ENCODE data around the gene CIZ1. TPM values are rescaled to one million over a fixed set of nuclear protein-coding genes. Genes with fewer than 3 reads are reported as not detected.

The CIZ1 gene
- total RNA-seq, 1 donor from 2014 or later, result 128 TPM

DNA sequence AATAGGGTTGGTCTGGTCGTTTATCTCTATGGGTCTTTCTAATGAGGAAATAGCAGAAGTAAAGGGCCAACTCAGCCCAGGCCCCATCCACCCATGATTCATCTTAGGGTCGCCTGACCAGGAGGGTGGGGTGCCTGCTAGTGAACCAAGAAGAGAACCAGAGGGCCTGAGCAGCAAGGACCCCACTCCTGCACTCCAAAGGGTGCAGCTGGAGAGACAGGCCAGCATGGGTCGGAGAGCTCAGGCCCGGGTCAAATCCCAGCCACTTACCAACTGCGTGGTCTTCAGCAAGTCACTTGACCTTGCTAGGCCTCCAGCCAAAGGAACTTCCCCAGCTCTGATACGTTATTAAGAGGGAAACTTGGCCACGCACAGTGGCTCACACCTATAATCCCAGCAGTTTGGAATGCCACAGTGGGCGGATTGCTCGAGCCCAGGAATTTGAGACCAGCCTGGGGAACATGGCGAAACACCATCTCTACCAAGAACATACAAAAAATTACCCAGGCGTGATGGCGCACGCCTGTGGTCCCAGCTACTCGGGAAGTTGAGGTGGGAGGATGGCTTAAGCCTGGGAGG lies 27.0 kb downstream of the CIZ1 start:
- intact Hi-C loops (cut with micrococcal nuclease), result no loop called here

DNA sequence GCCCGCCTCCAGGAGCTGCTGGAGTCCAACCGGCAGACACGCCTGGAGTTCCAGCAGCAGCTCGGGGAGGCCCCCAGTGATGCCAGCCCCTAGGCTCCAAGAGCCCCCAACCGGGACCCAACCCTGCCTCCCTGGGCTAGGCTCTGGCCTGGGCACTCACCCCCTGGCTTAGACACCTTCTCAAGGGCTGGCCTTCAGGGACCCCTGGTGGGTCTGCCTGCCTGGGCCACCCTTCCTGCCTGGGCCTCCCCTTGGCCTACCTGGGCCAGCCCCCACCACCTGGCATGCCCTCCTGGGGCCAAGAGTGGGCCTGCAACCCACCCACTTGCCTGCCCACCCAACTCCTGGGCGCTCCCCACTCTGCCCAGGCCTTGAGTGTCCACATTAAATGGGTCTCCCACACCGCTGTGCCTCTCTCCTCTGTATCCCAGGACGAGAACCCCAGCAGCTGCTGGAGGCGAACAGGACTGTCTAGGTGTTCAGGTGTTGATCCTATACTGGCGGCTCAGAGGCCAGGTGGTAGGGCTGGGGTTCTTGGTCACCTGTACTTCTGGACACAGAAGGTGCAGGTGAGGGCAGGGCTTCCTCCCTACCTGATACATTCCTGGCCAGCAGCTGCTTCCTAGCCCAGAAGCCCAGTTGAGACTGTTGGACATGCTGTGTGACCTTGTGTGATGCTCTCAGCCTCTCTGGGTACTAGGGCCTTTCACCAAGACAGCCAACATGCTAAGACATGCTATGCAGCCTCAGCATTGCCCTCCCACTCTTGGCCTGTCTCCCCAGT lies 27.7 kb downstream of the CIZ1 start:
- intact Hi-C loops (cut with micrococcal nuclease), result no loop called here

- intact Hi-C loops (cut with micrococcal nuclease), result no loop called here
These were observed 28.3 kb downstream of the CIZ1 start for GRCh38 chr9:128163027-128163515.

GRCh38 chr9:128162215-128163026 lies 29.0 kb downstream of the CIZ1 start:
- intact Hi-C loops (cut with micrococcal nuclease), result no loop called here

DNA sequence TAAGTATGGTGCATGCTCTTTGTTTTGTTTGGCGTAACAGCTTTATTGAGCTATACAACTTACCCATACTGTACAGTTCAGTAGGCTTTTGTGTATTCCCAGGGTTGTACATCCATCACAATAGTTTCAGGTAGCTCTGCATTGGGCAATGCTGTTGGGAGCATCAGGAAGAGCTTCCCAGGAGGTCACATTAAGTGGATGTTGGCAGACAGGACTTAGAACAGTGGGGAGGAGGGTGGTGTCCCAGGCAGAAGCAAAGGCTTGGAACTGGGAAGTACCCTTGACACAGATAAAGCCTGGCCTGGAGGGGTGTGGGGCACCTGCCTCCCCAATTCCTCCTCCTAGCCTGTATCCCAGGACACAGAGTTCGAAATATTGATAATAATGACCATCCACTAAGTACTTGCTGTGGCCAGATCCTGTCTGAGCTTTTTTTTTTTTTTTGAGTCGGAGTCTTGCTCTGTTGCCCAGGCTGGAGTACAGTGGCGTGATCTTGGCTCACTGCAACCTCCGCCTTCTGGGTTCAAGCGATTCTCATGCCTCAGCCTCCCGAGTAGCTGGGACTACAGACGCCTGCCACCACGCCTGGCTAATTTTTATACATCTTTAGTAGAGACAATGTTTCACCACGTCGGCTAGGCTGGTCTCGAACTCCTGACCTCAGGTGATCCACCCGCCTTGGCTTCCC lies 30.0 kb downstream of the CIZ1 start:
- intact Hi-C loops (cut with micrococcal nuclease), result no loop called here

DNA sequence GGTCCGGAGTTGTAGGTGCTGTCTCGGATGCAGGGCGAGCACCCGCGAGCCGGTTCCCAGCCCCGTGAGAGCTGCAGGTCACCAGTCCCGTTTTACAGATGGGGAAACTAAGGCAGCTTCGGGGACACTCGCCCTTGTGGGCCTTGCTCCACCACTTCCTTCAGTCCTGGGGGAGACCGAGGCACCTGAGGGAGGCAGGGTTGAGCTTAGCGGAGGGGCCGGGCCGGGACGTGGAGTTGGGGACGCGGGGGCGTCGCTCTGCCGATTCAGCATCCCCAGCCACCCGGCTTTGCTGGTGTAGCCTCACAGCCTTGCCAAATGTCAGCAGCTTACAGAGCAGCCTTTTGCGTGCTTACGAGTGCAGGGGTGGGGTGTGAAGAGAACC lies 30.8 kb downstream of the CIZ1 start:
- intact Hi-C loops (cut with micrococcal nuclease), result loop anchor here (1.0 kb wide), 4 partner anchors 32 to 162 kb away; partner anchors contain the start of genes COQ4, NAIF1 and TRUB2

- intact Hi-C loops (cut with micrococcal nuclease), result loop anchor here (1.0 kb wide), 5 partner anchors 32 to 162 kb away; partner anchors contain the start of genes COQ4, GOLGA2, NAIF1 and SWI5
These were observed 31.4 kb downstream of the CIZ1 start, which contains the start of gene BBLN for GRCh38 chr9:128159784-128160602. BBLN (plus strand) TSS chr9:128160265; CDS start chr9:128160408, 143 bp downstream.

DNA sequence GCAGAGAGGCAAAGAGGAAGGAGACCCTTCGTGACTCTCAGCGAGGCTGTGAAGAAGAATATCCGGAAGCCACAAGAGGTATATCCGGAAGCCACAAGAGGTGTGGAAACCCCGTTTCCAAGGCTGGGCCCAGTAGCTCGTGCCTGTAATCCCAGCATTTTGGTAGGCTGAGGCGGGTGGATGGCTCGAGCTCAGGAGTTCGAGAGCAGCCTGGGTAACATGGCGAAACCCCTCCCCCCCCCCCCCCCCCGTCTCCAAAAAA lies 31.9 kb downstream of the CIZ1 start:
- intact Hi-C loops (cut with micrococcal nuclease), result loop anchor here (1.0 kb wide), 1 partner anchor 117 kb away; the partner anchor contains the start of genes GOLGA2 and SWI5

DNA sequence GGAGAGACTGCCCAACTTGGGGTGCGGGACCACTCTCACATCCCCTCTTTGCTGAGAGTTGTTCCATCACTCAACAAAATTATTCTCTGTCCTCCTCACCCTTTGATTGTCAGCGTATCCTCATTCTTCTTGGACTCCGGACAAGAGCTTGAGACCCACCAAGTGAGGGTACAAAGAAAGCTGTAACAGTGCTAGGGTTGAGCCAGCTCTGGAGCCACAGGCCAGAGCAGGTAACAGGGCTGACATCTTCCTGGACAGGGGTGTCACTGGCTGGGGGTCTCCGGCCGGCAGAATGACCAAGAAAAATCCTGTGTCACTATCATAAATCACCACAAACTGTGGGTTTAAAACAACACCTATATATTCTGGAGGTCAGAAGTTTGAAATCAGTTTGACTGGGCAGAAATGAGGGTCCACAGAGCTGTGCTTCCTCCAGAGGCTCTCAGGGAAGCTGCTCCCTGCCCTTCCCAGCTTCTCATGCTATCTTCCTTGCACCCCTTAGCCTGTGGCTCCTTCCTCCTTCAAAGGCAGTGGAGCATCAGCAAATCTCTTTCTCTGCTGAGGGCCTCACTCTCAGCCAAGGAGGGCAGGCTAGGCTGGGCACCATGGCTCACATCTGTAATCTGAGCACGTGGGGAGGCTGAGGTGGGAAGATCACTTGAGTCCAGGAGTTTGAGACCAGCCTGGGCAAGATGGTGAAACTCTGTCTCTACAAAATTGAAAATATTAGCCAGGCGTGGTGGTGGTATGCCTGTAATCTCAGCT lies 35.5 kb downstream of the CIZ1 start:
- intact Hi-C loops (cut with micrococcal nuclease), result no loop called here

DNA sequence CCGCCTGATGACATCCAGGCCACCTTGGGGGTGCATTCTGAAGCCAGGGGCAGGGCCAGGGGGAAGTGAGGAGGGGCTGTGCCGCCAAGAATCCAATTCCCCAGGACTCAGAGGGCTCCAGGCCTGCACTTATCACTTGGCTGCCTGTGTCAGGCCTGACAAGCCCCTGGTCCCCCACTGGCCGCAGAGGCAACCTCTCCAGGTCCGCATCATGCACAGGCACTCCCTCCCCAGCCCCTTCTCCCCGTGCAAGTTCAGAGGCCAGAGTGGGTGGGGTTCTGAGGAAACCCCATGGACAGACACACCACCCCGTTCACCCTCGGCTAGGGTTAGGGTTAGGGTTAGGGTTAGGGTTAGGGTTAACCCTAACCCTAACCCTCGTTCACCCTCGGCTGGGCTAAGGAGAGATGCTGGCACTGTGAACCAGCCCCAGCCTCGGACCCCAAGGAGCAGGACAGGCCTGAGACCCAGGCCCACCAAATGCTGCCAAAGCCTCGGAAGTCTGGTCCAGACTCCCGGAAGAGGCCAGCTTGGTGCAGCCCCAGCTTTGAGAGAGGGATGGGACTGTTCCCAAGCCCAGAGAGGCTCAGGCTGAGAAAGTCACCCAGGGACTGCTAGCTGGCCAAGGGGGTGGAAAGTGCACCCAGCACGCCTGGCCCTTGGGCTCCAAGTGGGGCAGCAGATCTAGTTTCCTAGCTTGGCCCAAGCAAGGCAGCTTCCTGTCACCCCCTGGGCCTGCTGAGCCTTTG lies 37.3 kb downstream of the CIZ1 start:
- intact Hi-C loops (cut with micrococcal nuclease), result no loop called here

DNA sequence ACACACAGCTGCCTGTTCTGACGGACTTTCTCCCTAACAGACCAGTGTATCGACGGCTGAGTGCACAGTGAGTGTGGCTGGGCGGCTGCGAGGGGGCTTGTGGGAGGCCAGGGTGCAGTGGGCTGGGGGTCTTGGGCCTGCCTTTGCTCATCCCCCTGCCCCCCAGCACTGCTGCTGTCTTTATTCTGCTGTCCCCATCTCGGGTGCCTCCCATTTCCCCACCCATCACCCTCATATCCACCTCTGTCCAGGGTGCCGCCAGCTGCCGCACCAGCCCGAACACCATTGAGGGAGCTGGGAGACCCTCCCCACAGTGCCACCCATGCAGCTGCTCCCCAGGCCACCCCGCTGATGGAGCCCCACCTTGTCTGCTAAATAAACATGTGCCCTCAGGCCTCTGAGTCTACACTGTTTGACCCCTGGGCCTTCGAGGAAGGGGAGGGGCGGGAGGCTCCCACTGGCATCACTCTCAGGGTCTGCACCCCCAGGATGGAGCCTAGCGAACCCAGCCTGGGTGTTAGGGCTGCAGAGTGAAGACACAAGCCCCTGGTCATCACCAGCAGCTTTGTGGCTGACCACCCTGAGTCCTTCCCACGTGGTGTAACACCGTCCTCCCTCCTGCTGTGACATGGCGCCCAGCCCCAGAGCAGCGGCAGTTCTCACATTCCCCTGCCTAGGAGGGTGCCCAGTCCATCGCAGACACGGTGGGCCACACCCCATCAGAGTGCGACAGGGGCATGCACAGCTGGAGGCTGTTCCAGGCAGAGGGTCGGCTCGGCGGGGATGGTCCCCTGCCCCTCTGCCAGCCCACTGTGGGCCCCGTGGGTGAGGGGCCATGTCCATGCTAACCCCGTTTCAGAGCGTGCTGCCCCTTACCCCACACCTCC lies 38.1 kb downstream of the CIZ1 start:
- intact Hi-C loops (cut with micrococcal nuclease), result no loop called here

DNA sequence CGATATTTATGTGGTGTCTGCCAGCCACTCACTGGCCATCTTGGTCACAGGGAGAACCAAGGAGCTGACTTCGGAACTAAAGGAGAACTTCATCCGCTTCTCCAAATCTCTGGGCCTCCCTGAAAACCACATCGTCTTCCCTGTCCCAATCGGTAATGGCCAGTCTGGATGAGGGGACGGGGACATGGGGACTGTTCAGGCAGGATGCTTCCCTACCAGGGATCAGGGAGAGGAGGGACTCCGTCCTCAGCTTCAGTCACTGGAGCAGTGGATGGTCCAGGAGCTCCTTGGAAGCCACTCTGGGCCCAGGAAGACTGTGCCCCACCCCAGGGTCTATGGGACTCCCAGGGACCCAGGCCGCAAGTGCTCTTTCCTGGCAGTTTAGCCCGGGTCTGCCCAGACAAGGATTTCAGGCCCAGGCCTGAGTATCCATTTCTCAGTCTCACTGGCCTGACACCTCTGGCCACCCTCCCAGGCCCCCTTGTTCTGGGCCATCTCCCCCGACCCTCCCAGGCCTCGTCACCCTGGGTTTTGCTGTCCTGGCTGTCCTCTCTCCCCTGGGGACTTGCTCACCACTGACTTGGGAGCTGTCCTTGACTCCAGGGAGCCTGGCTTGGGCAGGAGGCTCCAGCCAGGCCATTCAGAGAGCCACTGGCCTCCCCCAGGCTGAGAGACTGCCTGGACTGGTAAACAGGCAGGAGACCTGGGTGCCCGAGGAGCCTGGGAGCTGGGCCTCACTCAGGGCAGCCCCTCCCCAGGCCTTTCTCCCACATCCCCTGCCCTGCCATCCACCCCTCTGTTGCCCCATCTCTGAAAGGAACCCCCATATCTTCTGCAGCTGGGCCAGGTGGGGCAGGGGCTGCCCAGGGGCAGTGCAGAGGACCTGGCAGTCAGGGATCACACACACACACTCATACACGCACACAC lies 39.0 kb downstream of the CIZ1 start:
- intact Hi-C loops (cut with micrococcal nuclease), result no loop called here

DNA sequence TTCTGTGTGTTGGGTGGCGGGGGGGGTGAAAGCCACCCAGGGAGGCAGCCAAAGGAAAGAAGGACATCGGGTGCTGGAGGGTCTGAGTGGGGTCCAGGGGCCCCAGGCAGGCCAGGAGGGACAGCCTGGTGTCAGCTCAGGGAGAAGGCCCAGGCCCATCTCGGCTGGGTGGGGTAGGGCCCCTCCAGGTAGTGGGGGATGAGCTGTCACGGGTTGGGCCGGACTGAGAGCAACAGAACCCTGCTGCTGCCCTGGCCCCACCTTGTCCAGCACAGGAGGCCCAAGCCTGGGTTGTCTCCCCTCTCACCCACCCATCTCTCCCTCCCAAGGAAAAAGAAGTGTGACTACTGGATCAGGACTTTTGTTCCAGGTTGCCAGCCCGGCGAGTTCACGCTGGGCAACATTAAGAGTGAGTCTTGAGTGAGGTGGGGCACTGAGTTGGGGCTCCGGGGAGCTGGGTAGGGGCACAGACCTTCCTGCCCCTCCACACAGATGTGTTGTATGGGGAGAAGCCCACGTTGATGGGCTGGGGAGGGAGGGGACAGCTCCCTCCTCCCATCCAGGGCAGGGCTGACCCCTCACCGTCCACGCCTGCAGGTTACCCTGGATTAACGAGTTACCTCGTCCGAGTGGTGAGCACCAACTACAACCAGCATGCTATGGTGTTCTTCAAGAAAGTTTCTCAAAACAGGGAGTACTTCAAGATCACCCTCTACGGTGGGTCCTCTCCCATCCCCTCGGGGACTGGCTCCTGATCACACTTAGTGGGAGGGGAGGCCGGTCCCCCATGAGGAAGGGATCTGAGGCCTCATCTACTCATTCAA lies 39.9 kb downstream of the CIZ1 start:
- intact Hi-C loops (cut with micrococcal nuclease), result no loop called here

GRCh38 chr9:128150594-128151308 lies 40.6 kb downstream of the CIZ1 start:
- intact Hi-C loops (cut with micrococcal nuclease), result no loop called here

GRCh38 chr9:128149951-128150593 lies 41.3 kb downstream of the CIZ1 start:
- intact Hi-C loops (cut with micrococcal nuclease), result no loop called here

Measured in T-helper 2 cell treated with Interferon-gamma antibody and Interleukin-4, amounts not matched to agents 100 ng/mL and 5 ng/mL, for 36 hours (primary cell).